Natural killer cell (primary cell): ENCODE results near the gene MED13. TPM values are rescaled to one million over a fixed set of nuclear protein-coding genes. Genes with fewer than 3 reads are reported as not detected.
"Not testable (repeated sequence)": the region's sequence is repeated elsewhere in the genome, so short reads cannot be mapped to it uniquely, and the experiment has no call there.

Source experiments
- ATAC-seq, 3 donors: fragments of 150-1000 bp in 2 of 3; fragments of 200-7000 bp in 1 of 3; cut with Tn5 transposase; 1 replicate in 1 of 3; 2 replicates in 2 of 3; pipeline ENCODE4 v1.10.0; 2021; ENCODE audit warnings: mild to moderate bottlenecking in 2 of 3, moderate library complexity in 2 of 3
- DNase-seq, 2 donors: peaks; one replicate each; pipeline versions ENCODE4 v3.0.0 to v3.0.0-alpha.2; 2013 to 2021; ENCODE audit warnings: mixed read lengths in 1 of 2
- H3K27ac ChIP-seq: one replicate; pipeline ENCODE4 v1.5.1; 2013; ENCODE audit warnings: mild to moderate bottlenecking, low read length
- H3K27me3 ChIP-seq: one replicate; pipeline ENCODE4 v1.6.1; 2013; ENCODE audit warnings: low read length; ENCODE audit not compliant: control insufficient read depth, insufficient read depth
- H3K36me3 ChIP-seq: one replicate; pipeline ENCODE4 v1.6.1; 2013; ENCODE audit warnings: low read length; ENCODE audit not compliant: control insufficient read depth, insufficient read depth
- H3K4me1 ChIP-seq: one replicate; pipeline ENCODE4 v1.6.1; 2013; ENCODE audit warnings: low read length; ENCODE audit not compliant: control insufficient read depth, insufficient read depth
- H3K4me3 ChIP-seq: one replicate; pipeline ENCODE4 v1.5.1; 2013; ENCODE audit warnings: low read length
- H3K9me3 ChIP-seq: one replicate; pipeline ENCODE4 v1.6.1; 2013; ENCODE audit warnings: low read length; ENCODE audit not compliant: control insufficient read depth, insufficient read depth
- H3K27ac Mint-ChIP-seq, 2 donors: one replicate each; pipeline ENCODE4 v1.8.0; 2022; ENCODE audit warnings: mild to moderate bottlenecking in 2 of 2, mixed read lengths in 2 of 2, moderate library complexity in 1 of 2
- H3K27me3 Mint-ChIP-seq, 2 donors: one replicate each; pipeline ENCODE4 v1.8.0; 2022; ENCODE audit warnings: low read depth in 2 of 2, mixed read lengths in 2 of 2
- H3K36me3 Mint-ChIP-seq: one replicate; pipeline ENCODE4 v1.8.0; 2022; ENCODE audit warnings: mixed read lengths
- H3K4me1 Mint-ChIP-seq, 2 donors: one replicate each; pipeline ENCODE4 v1.8.0; 2022; ENCODE audit warnings: mixed read lengths in 2 of 2
- H3K4me3 Mint-ChIP-seq: one replicate; pipeline ENCODE4 v1.8.0; 2022; ENCODE audit warnings: mild to moderate bottlenecking, moderate library complexity, mixed read lengths
- H3K9me3 Mint-ChIP-seq, 2 donors: one replicate each; pipeline ENCODE4 v1.8.0; 2022; ENCODE audit warnings: mixed read lengths in 2 of 2
- WGBS: methylation state at CpG from one replicate; pipeline ENCODE4 v1.1.7; 2013; ENCODE audit warnings: missing lambda C conversion rate; ENCODE audit not compliant: insufficient coverage; 5-methylcytosine and 5-hydroxymethylcytosine counted together
- intact Hi-C: fragments of 100-400 bp; cut with micrococcal nuclease; formaldehyde crosslinking; loops from one replicate; pipeline ENCODE4 v1.14.2; 2022
- total RNA-seq, 4 donors: library from RNA; stranded (reverse); fragments of 120-200 nt in 1 of 4; gene quantifications; one replicate each; pipeline versions ENCODE4 v1.2.3 to v1.2.4, GENCODE V29; 2013 to 2022
- TF ChIP-seq, protein P1 (sequence below): fragments of 200-600 bp; IDR thresholded peaks from one replicate; pipeline ENCODE4 v1.8.0; 2022; ENCODE audit warnings: antibody characterized with exemption

Gene MED13
- total RNA-seq, 3 donors from 2014 or later (not counting 1 experiment from before 2014, with no cell fraction given) = 107 to 122 (median 116) TPM

DNA sequence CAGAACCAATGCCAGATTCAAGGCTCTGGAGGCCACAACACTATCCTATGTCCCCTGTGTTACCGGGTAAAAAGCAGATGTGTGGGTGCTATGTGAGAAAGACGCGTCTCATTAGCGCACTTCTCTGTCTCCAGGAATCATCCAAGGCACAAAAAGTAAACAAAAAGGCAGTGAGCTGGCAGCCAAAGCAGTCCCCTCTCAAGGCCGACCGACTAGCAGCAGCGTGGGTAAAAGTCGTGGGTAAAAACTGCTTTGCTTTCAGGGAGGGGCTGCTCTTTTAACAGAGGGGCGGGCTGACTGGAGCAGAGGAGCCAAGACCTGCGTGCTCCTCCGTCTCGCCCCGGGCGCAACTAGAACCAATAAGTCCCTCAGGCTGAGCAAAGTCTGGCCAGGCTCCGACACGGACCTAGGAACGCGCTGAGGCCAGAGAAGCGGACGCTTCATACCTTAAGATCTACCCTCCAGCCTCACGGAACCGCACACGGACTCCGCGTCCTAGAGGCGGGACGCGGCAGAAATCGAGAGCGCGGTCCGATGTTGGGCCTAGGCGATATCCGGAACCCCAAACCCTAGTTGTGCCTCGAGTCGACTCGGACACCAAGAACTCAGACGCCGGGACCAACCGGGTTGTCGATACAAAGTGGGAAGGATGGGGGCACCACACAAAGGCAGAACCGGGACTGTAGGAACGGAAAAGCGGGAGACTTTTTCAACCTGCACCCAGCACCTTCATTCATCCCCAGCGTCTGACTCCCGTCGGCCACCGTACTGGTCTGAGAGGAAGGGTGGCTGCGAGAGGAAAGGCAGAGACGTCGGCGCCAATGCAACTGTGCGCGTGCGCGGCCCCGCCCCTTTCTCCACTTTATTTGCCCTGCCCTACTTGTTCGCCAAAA, 137.6 kb downstream of the MED13 start, which contains the start of gene INTS2:
INTS2 (minus strand) TSS at position 775 of the 893 bp plus-strand sequence. CDS start 1,338 bp downstream, outside the sequence.
- H3K4me3 Mint-ChIP-seq = peak within 1 kb of the TSS; percentile 91
- TF ChIP-seq, protein P1, sequence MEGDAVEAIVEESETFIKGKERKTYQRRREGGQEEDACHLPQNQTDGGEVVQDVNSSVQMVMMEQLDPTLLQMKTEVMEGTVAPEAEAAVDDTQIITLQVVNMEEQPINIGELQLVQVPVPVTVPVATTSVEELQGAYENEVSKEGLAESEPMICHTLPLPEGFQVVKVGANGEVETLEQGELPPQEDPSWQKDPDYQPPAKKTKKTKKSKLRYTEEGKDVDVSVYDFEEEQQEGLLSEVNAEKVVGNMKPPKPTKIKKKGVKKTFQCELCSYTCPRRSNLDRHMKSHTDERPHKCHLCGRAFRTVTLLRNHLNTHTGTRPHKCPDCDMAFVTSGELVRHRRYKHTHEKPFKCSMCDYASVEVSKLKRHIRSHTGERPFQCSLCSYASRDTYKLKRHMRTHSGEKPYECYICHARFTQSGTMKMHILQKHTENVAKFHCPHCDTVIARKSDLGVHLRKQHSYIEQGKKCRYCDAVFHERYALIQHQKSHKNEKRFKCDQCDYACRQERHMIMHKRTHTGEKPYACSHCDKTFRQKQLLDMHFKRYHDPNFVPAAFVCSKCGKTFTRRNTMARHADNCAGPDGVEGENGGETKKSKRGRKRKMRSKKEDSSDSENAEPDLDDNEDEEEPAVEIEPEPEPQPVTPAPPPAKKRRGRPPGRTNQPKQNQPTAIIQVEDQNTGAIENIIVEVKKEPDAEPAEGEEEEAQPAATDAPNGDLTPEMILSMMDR = no peak
- H3K27ac Mint-ChIP-seq = peak within 1 kb of the TSS; percentile 93 to 98
- peaks cover 14% of the 10 kb centered on the region for H3K4me1 ChIP-seq
- H3K36me3 Mint-ChIP-seq = no peaks in the 10 kb centered on the region
- no peaks in the 10 kb centered on the region for H3K27me3 ChIP-seq
- ATAC-seq (peak; percentile 89 to 94 (median 91)), DNase-seq (peak; percentile 96 to 98)
- peak within 1 kb of the TSS; percentile 93 for H3K4me3 ChIP-seq
- H3K9me3 ChIP-seq = no peaks in the 10 kb centered on the region
- H3K9me3 Mint-ChIP-seq = no peaks in the 10 kb centered on the region
- under 1% methylated on average over 58 of the region's 58 CpGs for WGBS
- peaks cover 5% of the 10 kb centered on the region for H3K36me3 ChIP-seq
- peaks cover 19 to 23% of the 10 kb centered on the region in 2 donors for H3K4me1 Mint-ChIP-seq
- intact Hi-C loops = loop anchor here (1.0 kb wide), 2 partner anchors 64 to 138 kb away; partner anchors contain the start of genes BRIP1 and MED13
- peak within 1 kb of the TSS; percentile 85 for H3K27ac ChIP-seq
- no peaks in the 10 kb centered on the region for H3K27me3 Mint-ChIP-seq

DNA sequence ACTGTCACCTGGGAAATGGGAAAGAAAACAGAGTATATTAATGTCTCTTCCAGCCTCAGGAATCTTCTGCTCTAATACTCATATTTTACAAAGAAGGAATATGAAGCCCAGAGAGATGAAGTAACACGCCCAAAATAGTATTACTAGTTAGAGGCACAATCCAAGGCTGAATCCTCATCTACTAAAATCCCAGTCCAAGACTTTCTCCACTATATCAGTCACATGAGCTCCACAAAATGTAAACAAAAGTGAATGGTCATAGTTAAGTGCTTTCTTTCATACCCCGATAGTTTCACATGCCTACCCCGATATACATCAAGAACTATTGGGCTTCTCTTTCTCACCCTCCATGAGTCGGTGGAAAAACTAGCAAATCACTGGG, 138.3 kb downstream of the MED13 start:
- H3K4me3 Mint-ChIP-seq = peak overlapping the region; percentile 91
- DNase-seq (no peak), ATAC-seq (no peak)
- H3K36me3 ChIP-seq = peaks cover 5% of the 10 kb centered on the region
- no peaks in the 10 kb centered on the region for H3K27me3 ChIP-seq
- H3K27ac ChIP-seq = peak overlapping the region; percentile 85
- peak overlapping the region; percentile 93 for H3K4me3 ChIP-seq
- no peaks in the 10 kb centered on the region for H3K9me3 Mint-ChIP-seq
- WGBS = 21% methylated on average over 4 of the region's 4 CpGs
- H3K4me1 Mint-ChIP-seq = peaks cover 19 to 23% of the 10 kb centered on the region in 2 donors
- intact Hi-C loops = no loop called here
- H3K9me3 ChIP-seq = no peaks in the 10 kb centered on the region
- TF ChIP-seq, protein P1 = no peak
- no peaks in the 10 kb centered on the region for H3K36me3 Mint-ChIP-seq
- H3K27me3 Mint-ChIP-seq = no peaks in the 10 kb centered on the region
- H3K27ac Mint-ChIP-seq = peak overlapping the region; percentile 93 to 98
- H3K4me1 ChIP-seq = peaks cover 14% of the 10 kb centered on the region

DNA sequence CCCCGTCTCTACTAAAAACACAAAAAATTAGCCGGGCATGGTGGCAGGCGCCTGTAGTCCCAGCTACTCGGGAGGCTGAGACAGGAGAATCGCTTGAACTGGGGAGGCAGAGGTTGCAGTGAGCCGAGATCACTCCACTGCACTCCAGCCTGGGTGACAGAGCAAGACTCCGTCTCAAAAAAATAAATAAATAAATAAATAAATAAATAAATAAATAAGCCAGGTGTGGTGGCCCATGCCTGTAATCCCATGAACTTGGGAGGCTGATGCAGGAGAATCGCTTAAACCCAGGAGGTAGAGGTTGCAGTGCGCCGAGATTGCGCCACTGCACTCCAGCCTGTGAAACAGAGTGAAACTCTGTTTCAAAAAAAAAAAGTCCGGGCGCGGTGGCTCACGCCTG, 149.9 kb downstream of the MED13 start:
- H3K27me3 ChIP-seq, H3K9me3 Mint-ChIP-seq, intact Hi-C loops, H3K9me3 ChIP-seq, H3K36me3 Mint-ChIP-seq, H3K27ac Mint-ChIP-seq, H3K27ac ChIP-seq, ATAC-seq, H3K4me3 Mint-ChIP-seq, H3K4me1 ChIP-seq, H3K4me1 Mint-ChIP-seq, DNase-seq, H3K4me3 ChIP-seq, H3K27me3 Mint-ChIP-seq: not testable (repeated sequence)
- WGBS = 95% methylated on average over 13 of the region's 15 CpGs
- peaks cover 35% of the 10 kb centered on the region for H3K36me3 ChIP-seq

GRCh38 chr17:61908292-61909037, 156.6 kb downstream of the MED13 start:
- peaks cover 0 to 8% of the 10 kb centered on the region in 2 donors for H3K4me1 Mint-ChIP-seq
- H3K4me1 ChIP-seq = peaks cover 6% of the 10 kb centered on the region
- H3K36me3 Mint-ChIP-seq = peaks cover 12% of the 10 kb centered on the region
- H3K4me3 ChIP-seq = no peak overlapping the region
- TF ChIP-seq, protein P1 = no peak
- H3K4me3 Mint-ChIP-seq = no peak overlapping the region
- no peak overlapping the region for H3K27ac ChIP-seq
- no peaks in the 10 kb centered on the region for H3K9me3 ChIP-seq
- H3K27ac Mint-ChIP-seq = no peak overlapping the region
- no peak for ATAC-seq
- WGBS = 97% methylated on average over 4 of the region's 7 CpGs
- H3K27me3 ChIP-seq = no peaks in the 10 kb centered on the region
- peaks cover 39% of the 10 kb centered on the region for H3K36me3 ChIP-seq
- intact Hi-C loops = no loop called here
- H3K9me3 Mint-ChIP-seq = no peaks in the 10 kb centered on the region
- no peak for DNase-seq
- H3K27me3 Mint-ChIP-seq = no peaks in the 10 kb centered on the region
